Adrenal gland (tissue), 5 donors: ENCODE results near the gene PRRC2A.

Experiments
- CTCF ChIP-seq, 6 experiments: fragments of 450-650 bp in 4 of 6; fragments of 200-600 bp in 2 of 6; sonication (generic) in 1 of 6; IDR thresholded peaks; 1 replicate in 5 of 6; 2 replicates in 1 of 6; pipeline versions ENCODE4 v1.5.1 to v1.8.0; 2016 to 2021; ENCODE audit warnings: antibody characterized with exemption in 6 of 6, mild to moderate bottlenecking in 2 of 6, moderate library complexity in 1 of 6
- POLR2A ChIP-seq, 2 donors: fragments of 450-650 bp; IDR thresholded peaks; one replicate each; pipeline ENCODE4 v1.6.1; 2017; ENCODE audit warnings: antibody characterized with exemption in 2 of 2, mild to moderate bottlenecking in 2 of 2, moderate library complexity in 1 of 2
- donor health status: DM: no; HTN: no; CAD: no.

GRCh38 chr6:31652925-31653724 lies 32.6 kb downstream of the PRRC2A start:
- TF ChIP-seq CTCF (IDR thresholded peaks at IDR 0.05) = no peak
- TF ChIP-seq POLR2A (IDR thresholded peaks at IDR 0.05) = peak; percentile 44 to 90
